T-helper 2 cell (primary cell): ENCODE measurements around the gene RNF114.
A peak's percentile ranks its signal among the peaks of the same experiment; 100 is the strongest.

Experiments
- DNase-seq, 5 experiments: peaks; one replicate each; pipeline versions ENCODE4 v3.0.0 to v3.0.0-alpha.2; 2012 to 2022

The RNF114 gene

DNA sequence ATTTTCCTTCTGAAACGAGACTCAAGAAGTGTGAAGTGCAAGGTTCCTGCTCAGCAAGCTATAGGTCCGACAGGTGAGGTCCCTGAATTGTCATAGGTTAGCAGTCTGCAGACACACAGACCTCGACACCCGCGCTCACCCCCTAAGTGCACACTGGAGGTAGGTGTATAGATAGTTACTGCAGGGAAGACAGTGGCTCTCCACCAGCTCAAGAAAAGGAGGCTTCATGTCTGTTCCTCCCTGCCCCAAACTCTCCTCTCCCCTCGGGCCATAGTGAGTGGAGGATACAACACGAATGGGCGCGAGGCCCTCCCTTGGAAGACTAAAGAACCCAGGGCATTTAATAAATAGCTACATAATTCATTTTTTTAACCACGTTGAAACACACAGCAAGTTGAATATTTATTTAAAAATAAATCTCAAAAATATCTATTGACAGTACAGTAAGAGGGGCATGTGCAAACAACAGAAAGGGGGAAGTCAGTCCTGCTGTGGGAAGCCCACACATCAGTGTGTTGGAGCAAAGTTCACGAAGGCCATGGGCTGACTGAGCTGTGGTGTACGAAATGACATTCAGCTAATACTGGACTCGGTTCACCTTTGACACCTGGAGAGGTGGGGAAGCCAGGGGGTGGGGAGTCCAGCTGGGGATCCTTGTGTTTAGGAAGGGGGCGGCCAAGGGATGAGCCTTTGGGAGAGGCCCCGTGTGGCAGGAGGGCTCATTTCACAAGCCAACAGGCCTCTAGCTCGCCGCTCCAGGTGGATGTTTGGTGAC, 31.6 kb upstream of the RNF114 start:
- DNase-seq, result no peak

DNA sequence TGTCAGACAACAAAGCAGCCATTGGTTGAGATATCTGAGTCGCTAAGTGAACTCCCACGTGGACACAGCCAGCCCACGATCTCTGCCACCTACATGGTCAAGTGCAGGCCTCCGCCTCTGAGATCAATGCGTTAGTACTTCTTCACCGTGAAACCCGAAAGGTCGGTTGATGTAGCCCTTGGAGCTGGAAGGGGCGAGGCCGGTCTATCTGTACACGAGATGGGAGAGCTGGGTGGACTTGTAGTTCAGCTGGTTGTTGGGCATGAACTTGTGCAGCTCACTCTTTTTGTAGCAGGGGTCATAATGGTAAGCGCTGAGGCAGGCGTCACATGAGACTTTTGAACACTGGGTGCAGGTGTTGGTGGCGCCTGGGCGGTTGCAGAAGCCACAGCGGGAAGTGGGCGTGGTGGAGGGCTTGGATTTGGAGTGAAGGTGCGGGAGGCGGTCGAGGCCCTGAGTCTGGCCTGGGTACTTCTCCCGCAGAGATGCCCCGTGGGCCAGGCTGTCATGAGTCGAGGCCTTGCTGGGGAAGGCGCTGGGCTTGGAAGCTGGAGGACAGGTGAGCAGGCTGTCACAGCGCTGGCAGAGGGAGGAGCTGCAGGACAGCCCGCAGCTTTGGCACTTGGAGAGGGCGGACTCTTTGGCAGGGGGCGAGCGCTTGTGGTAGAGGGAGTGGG, 30.6 kb upstream of the RNF114 start:
- DNase-seq, result no peak

DNA sequence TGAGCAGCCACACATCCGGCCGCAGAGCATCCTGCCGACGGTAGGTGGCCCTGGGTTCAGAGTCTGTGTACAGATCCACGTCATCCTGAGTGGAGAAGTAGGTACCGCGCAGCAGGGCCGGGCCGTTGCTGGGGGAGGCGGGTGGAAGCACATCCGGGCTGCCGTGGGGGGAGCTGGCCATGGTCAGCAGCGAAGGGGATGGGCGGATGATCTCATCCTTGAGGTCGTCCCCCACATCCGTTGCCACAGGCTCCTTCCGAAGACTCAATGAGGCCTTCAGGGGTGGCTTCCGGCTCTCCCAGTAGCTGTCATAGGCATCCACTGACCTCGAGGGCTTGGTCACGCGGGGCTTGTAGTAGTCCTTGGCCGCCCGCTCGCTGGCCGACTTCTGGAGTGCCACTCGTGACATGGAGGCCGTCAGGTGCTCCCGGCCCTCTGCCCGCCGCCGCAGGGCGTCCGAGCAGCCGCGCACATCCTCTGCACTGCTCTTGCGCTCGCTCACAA, 30.0 kb upstream of the RNF114 start:
- no peak for DNase-seq

DNA sequence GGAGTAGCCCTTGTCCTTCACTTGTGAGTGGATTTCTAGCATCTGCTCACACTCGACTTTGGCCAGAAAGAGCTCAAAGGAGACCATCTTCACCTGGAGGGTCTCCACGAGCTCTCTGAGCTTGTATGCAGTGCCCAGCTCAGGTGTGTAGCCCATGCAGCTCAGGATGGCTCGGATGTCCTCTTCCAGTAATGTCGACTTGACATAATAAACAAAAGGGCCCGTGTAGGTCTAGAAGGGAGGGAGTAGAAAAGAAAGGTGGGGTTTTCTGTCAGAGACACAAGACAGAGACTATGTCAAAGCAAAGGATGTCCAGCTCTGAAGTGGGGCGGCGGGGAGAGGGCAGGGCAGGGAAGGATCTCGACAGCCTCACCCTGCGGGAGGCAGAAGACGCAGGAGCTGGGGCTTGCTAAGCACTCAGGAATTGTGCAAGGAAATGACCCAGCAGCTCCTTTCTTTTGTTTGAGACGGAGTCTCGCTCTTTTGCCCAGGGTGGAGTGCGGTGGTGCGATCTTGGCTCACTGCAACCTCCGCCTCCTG, 29.5 kb upstream of the RNF114 start:
- no peak for DNase-seq

DNA sequence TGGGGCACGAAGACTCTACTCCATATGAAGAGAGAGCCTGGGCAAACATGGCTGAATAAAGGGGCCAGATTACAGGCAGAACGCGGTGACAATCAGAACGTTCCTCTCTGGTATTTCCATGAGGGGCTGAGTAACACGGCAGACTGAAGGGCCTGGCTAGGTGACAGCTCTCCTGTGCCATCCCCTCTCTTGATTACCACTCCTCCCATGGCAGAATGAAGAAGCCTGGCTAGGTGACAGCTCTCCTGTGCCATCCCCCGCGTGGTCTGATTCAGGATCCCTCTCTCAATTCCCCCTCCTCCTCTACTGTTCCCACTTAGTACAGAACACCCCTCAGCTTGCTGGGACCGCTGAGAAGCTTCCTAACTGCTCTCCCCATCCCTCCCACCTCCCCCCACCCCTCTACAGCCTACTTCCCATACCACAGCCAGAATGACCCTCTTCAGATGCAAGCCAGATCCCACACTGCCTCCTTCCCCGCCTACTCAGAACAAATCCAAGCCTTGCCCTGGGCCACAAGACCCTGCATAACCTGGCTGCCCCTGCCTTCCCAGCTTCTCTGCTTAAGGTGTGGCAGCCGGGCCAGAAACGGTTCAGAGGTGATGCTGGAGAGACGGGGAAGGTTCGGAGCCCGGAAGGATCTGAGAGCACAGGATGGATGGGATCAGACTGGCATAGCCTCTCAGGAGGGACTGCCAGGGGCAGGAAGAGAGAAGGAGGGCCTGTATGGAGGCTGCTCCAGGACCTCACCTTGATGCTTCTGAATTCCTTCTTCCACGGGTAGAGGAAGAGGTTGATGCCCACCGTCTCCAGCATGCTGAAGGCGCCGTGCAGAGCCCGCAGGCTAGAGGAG, 28.6 kb upstream of the RNF114 start:
- no peak for DNase-seq

DNA sequence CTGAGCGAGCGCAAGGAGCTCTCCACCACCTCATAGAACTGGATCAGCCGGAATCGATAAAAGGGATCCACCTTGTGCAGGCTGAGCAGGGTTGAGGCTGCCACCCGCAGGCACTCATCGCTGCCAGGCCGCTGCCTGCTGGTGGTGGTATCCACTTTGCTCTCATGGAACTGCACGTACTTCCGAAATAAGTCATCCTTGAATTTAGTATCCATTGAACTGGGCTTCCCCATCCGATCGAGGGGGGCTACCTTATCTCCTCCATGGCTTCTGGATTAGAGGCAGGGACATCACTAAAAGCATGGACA, 28.0 kb upstream of the RNF114 start:
- no peak for DNase-seq

DNA sequence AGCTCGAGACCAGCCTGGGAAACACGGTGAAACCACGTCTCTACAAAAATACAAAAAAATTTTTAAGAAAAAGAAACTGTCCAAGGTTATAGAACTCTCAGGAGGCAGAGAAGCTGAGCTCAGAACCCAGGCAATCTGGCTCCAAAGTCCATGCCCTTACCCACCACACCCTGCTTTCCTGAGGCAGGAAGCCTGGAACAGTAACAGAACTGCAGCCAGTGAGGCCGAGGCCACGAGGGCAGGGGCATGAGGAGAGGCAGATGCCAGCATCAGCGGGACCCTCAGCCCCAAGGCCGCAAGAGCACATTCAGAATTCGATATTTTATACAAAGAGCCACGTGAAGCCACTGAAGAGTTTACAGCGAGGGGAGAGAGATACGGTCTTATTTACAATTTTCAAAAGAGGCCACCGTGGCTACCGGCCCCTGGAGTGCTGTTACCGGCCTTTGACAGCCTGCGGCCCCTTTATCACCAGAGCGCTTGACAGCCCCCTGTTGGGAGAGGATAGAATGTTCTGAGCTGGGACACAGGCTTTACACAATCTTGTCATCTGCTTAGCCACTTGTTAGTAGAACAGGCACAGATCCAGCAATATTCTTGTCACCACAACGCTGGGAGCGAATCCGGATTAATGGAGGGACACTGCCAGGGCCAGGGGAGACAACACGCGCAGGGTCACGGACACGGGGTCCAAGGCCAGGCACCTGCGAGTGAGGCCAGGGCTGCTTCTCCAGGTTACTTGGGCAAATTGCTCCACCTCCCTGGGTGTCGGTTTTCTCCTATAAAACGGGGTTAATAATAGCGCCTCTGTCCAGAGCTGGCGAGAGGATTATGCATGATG, 26.5 kb upstream of the RNF114 start:
- DNase-seq, result no peak

DNA sequence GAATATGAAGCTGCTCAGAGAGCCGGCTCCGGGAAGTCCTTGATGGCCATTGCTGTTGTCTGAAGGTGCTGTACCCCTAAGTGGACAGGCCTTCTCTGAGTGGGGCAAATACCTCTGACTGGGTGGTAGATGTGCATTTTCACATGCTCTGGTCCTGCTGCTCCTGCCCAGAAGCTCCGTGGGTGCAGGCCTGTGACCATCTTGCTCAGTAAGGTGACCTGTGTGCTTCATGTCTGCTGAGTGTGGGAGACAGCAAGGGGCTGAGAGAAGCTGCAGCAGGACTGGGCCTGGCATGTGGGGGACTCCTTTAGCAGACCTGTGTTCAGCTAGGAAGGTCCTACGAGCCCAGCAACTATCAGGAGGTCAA, 25.9 kb upstream of the RNF114 start:
- no peak for DNase-seq

DNA sequence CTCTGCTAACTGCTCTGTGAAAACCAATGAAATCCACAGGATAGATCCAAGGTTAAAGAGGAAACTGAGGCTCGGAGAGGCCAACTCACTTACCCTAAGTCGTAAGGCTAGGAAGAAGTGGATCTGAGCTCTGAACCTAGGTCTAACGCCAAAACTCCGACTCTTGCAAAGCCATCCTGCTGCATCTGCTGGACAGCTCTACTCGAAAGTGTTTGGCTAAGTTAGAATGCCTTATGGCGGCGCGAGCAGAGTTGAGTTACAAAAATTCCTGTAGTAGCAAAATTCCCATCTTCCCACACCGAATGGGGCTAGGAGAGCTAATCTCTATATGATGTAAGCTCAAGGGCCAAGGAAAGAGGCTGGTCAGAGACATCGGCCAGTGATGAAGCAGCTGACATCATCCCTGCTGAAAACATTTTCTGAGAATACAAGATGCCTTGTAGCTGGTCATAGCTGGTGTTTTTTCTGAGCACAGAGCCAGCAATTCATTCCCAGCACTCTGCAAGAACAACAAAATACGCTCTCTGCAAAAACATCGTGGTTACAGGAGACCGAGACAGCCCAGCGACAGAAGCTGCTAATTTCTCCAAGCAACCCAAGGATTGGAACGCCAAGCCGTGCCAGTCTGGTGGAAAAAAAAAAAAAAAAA, 22.7 kb upstream of the RNF114 start:
- no peak for DNase-seq

DNA sequence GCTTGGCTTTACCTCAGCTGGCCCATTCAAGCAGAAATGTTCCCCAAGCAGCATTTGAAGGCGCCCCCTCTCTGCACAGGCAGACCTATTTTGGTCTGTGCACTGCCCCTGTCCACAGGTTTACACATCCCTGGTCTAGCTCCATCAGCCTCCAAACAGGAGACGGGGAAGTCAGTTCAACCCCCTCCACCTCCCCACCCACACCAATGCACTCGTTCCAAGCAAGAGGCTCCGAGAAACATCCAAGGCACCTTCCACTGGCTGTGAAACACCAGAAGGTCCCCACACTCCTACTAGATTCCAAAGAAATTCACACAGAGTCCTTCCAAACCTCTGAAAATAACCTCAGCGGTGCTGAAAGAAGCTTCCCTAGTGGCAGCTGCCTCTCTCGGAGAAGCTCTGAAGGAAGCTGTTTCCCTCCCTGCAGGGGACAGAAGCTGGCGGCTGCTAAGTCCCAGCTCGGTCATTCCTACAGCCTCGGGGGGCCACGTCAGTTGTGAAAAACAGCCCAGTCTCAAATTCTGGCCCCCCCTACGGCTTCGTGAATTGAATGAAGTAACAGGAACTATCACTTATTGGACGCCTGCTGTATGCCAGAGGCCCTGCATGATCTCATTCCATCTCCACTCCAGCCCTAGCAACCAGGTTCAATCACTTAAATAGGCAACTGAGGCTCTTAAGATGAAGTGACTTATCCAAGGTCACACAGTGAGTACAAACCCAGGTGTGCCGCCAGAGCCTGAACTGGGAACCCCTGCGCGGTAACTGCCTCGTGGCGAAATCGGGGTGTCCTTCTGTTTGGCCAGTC, 21.7 kb upstream of the RNF114 start:
- DNase-seq, result peak in 1 of 5 experiments; percentile 34

DNA sequence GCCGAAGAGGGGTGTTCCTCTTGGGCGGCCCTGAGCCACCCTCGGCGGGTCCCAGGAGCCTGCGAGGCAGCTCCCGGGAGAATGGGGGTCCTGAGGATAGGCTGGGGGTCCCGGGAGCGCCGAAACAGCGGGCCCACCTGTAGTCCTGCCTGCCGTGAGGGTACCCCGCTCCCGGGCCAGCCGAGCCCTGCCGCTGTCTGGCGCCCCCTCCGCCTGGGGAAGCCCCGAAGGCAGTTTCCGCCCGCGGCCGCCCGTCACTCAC, 21.1 kb upstream of the RNF114 start:
- no peak for DNase-seq

DNA sequence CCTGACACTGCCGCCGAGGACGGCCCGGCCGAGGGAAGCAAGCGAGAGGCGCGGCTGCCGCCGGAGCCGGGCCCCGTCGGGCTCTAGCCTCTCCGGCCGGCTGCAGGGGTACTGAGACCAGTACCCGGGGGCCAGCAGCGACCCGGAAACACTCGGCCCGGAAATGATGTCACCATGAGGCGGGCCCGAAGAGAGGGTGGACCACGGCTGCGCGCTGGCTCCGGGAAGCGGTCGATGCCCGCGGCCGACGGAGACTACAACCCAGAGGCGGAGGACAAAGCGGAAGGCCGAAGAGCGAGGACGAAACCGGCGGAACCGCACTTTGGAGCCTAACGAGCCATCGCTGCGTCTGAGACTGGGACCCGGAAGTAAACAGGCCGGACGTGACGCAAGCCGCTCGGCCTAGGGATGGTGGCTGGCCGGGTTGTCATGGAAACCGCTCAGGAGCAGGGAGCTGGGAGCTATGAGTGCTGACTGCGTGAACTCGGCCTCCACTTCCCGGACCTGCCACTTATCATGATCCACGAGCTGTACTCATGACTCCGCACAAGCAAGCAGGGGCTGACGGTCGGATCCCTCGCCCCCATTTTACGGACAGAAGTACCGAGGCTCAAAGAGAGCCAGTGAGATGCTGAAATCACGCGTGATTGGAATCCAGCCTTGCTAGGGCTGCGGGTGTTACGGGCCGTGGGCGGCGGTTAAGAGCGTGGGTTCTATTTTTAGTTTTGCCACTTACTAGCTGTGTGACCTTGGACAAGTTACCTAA, 20.6 kb upstream of the RNF114 start, which contains the start of gene SPATA2:
SPATA2 (minus strand) TSS at position 150 of the 766 bp plus-strand sequence. CDS start 7,039 bp downstream, outside the sequence.
- DNase-seq, result peak; percentile 81 to 95 (median 91)

DNA sequence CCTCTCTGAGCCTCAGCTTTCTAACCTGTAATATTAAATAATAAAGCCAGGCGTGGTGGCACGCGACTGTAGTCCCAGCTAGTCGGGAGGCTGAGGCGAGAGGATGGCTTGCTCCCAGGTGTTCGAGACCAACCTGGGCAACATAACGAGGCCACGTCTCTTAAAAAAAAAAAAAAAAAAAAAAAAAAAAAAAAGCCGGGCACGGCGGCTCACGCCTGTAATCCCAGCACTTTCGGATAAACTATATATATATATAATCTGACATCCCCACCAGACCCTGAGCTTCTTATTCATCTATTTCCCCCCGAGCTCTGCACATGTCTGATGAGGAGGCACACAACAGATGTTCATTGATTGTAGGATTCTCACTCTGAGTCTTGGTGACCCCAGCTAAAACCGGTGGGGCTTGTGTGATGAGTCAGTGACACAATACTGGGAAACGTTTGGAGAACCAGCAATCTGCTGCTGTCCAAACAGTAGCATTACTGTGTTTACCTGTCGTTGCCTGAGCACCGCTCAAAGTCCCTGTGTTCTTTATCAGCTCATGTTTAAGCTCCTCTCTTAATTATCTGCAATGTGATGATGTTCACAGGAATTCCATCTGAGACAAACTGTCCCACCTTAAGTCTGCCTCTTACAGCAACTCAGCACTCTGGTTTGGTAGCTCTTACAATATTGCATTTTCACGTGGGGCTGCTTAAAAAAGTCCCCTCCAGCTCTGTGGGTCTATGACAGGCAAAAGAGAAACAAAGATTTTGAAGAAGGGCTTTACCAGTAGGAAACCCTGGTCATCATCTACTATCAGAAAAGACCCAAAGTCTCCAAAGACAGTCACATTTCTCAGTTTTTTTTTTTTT, 19.8 kb upstream of the RNF114 start:
- peak in 1 of 5 experiments; percentile 31 for DNase-seq

DNA sequence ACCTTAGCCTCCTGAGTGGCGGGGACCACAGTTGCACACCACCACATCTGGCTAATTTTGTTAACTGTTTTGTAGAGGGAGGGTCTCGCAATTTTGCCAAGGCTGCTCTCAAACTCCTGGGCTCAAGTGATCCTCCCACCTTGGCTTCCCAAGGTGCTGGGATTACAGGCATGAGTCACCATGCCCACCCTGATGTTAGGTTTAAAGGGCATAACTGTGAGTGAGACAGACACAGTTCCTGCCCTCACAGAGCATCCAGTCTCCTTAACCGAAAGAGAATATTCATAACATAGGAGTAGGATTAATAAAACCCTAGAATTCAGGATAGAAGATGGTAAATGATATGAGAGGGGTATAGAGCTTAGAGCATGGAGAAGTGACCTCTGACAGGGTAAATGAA, 17.8 kb upstream of the RNF114 start:
- no peak for DNase-seq

DNA sequence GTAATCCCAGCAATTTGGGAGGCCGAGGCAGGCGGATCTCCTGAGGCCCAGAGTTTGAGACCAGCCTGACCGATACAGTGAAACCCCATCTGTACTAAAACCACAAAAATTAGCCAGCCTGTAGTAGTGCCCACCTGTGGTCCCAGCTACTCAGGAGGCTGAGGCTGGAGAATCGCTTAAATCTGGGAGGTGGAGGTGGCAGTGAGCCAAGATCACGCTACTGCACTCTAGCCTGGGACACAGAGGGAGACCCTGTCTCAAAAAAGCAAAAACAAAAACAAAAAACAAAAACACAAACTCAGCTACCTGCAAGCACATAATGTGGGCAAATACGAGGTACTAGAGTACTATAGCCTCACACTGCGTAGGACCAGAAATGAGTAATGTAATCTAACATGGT, 17.2 kb upstream of the RNF114 start:
- no peak for DNase-seq

DNA sequence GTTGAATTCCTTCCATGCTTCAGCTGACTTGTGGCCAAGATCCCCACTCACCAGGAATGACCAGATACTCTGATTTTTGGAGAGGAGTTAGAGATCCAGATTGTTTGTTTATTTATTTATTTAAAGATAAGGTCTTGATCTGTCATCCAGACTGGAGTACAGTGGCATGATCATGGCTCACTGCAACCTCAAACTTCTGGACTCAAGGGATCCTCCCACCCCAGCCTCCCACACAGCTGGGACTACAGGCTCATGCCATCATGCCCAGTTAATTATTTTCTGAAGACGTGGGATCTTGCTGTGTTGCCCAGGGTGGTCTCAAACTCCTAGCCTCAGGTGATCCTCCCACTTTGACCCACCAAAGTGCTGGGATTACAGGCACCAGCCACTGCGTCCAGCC, 16.7 kb upstream of the RNF114 start:
- no peak for DNase-seq

DNA sequence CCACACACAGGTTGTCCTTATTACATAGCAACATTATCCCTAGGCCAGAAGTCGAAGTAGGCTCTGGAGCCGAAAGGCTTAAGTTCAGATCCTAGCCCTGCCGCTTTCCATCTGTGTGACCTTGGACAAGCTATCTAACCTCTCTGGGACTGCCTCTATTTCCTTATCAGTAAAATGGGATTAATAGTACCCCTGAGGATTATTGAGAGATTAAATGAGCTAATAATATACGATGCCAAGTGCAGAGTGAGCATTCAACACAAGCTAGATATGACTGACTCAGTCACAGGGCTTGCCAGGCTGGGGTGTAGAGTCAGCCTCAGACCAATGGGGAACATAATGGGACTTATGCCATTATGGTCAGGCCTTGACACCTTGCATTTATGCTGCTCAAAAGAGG, 11.9 kb upstream of the RNF114 start:
- no peak for DNase-seq

DNA sequence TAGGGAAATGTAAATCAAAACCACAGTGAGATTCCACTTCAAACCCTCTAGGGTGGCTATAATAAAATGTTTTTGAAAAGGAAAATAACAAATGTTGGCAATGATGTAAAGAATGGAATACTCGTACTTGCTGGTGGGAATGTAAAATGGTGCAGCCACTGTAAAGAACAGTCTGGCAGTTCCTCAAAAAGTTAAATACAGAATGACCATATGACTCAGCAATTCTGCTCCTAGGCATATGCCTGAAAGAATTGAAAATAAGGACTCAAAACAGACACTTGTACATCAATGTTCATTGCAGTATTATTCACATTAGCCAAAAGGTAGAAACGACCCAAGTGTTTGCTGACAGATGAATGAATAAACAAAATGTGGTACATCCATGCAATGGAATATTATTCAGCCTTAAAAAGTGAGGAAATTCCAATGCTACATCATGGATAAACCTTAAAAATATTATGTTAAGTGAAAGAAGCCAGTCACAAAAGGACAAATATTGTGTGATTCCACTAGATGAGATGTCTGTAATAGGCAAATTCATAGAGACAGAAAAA, 10.2 kb upstream of the RNF114 start:
- DNase-seq, result no peak
